ENCODE measurements around the gene SLC25A42. TPM values are rescaled to one million over a fixed set of nuclear protein-coding genes. Genes with fewer than 3 reads are reported as not detected.
A peak's percentile ranks its signal among the peaks of the same experiment; 100 is the strongest.
"Not testable (repeated sequence)": the region's sequence is repeated elsewhere in the genome, so short reads cannot be mapped to it uniquely, and the experiment has no call there.

The SLC25A42 gene, protein sequence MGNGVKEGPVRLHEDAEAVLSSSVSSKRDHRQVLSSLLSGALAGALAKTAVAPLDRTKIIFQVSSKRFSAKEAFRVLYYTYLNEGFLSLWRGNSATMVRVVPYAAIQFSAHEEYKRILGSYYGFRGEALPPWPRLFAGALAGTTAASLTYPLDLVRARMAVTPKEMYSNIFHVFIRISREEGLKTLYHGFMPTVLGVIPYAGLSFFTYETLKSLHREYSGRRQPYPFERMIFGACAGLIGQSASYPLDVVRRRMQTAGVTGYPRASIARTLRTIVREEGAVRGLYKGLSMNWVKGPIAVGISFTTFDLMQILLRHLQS
- 1 to 10 TPM; 6.6 to 7.2 TPM for total RNA-seq
- polyA plus RNA-seq (2013, experiment 1 of 2), result 7.0 TPM
- 7.3 TPM for polyA plus RNA-seq (2013, experiment 2 of 2)
- long read RNA-seq, experiment 1, partial matches to known transcripts, result 0 of 1 reads
- long read RNA-seq, experiment 1, other reads (novel, unspliced or antisense), result 1 of 1 reads
- long read RNA-seq, experiment 2, partial matches to known transcripts, result 6 of 16 reads
- long read RNA-seq, experiment 2, other reads (novel, unspliced or antisense), result 5 of 16 reads
- long read RNA-seq, experiment 3, partial matches to known transcripts, result 6 of 14 reads
- long read RNA-seq, experiment 3, other reads (novel, unspliced or antisense), result 4 of 14 reads
- long read RNA-seq, experiment 4, partial matches to known transcripts, result 0 of 4 reads
- long read RNA-seq, experiment 4, other reads (novel, unspliced or antisense), result 4 of 4 reads

GRCh38 chr19:19063183-19064097 lies at the start of gene SLC25A42:
Gene SLC25A42 (plus strand): TSS chr19:19063994. CDS start chr19:19096125, 32,131 bp downstream.
- Histone ChIP-seq H3K9ac (ENCODE audit: extremely low read depth, low read length, poor library complexity, severe bottlenecking) (peak within 1 kb of the TSS; percentile 32), H3K36me3 (ENCODE audit: control insufficient read depth, insufficient read depth, low read length) (peaks cover 13% of the 10 kb centered on the region), H3K4me1 (ENCODE audit: control insufficient read depth, insufficient read depth, low read length) (no peaks in the 10 kb centered on the region), H3K9me3 (ENCODE audit: control insufficient read depth, low read length) (no peaks in the 10 kb centered on the region), H3K27me3 (ENCODE audit: control insufficient read depth, insufficient read depth, low read length, poor library complexity, severe bottlenecking) (peaks cover 16% of the 10 kb centered on the region), H3K27ac (ENCODE audit: low read depth, low read length) (peak within 1 kb of the TSS; percentile 49), H3K4me3 (ENCODE audit: low read length) (peak within 1 kb of the TSS; percentile 78)
- Mint-ChIP-seq H3K27me3 (ENCODE audit: insufficient read depth) (peaks cover 31% of the 10 kb centered on the region), H3K4me3 (peak within 1 kb of the TSS; percentile 59), H3K27ac (peak within 1 kb of the TSS; percentile 90), H3K9me3 (no peaks in the 10 kb centered on the region), H3K4me1 (peaks cover 19% of the 10 kb centered on the region), H3K36me3 (ENCODE audit: low read depth) (peaks cover 22% of the 10 kb centered on the region)
- peak; percentile 100 for DNase-seq
- 5 to 8% methylated on average over 27 to 77 of the region's 77 CpGs for WGBS, 2 experiments (ENCODE audit: insufficient coverage in 1 of 2, insufficient read length in 1 of 2)
- TF ChIP-seq CTCF (conservative IDR thresholded peaks at IDR 0.05), result no peak

DNA sequence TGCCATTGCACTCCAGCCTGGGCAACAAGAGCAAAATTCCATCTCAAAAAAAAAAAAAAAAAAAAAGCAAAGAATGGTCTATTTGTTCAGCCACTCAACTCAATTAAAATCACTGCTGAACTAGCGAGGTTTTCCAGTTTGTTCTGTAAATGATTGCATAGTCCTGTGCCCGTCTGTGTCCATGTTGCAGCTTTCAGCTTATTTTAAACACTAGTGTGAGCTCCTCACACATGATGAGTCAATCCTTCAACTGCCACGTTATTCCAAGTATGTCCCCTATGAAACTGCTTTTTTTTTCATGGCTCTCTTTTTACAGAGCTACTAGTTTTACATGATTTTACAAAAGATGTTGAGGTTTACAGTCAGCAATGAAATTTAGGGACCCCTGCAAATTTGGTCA lies 42.7 kb upstream of the SLC25A42 start:
- H3K27me3 Mint-ChIP-seq (ENCODE audit: insufficient read depth), result no peaks in the 10 kb centered on the region
- peaks cover 79% of the 10 kb centered on the region for H3K36me3 ChIP-seq (ENCODE audit: control insufficient read depth, insufficient read depth, low read length)
- no peak for TF ChIP-seq CTCF (conservative IDR thresholded peaks at IDR 0.05)
- no peaks in the 10 kb centered on the region for H3K9me3 Mint-ChIP-seq
- WGBS, 2 experiments (ENCODE audit: insufficient coverage in 1 of 2, insufficient read length in 1 of 2), result 92 to 97% methylated on average over 3 of the region's 3 CpGs
- no peaks in the 10 kb centered on the region for H3K9me3 ChIP-seq (ENCODE audit: control insufficient read depth, low read length)
- no peaks in the 10 kb centered on the region for H3K4me1 ChIP-seq (ENCODE audit: control insufficient read depth, insufficient read depth, low read length)
- no peak overlapping the region for H3K9ac ChIP-seq (ENCODE audit: extremely low read depth, low read length, poor library complexity, severe bottlenecking)
- no peak overlapping the region for H3K4me3 Mint-ChIP-seq
- DNase-seq, result no peak
- H3K27me3 ChIP-seq (ENCODE audit: control insufficient read depth, insufficient read depth, low read length, poor library complexity, severe bottlenecking), result no peaks in the 10 kb centered on the region
- no peak overlapping the region for H3K27ac ChIP-seq (ENCODE audit: low read depth, low read length)
- peaks cover 10% of the 10 kb centered on the region for H3K4me1 Mint-ChIP-seq
- H3K36me3 Mint-ChIP-seq (ENCODE audit: low read depth), result peaks cover 70% of the 10 kb centered on the region
- no peak overlapping the region for H3K4me3 ChIP-seq (ENCODE audit: low read length)
- H3K27ac Mint-ChIP-seq, result no peak overlapping the region

GRCh38 chr19:19022380-19022961 lies 41.3 kb upstream of the SLC25A42 start:
- no peak overlapping the region for H3K4me3 ChIP-seq (ENCODE audit: low read length)
- 92 to 100% methylated on average over 2 to 4 of the region's 4 CpGs for WGBS, 2 experiments (ENCODE audit: insufficient coverage in 1 of 2, insufficient read length in 1 of 2)
- no peaks in the 10 kb centered on the region for H3K27me3 ChIP-seq (ENCODE audit: control insufficient read depth, insufficient read depth, low read length, poor library complexity, severe bottlenecking)
- H3K36me3 ChIP-seq (ENCODE audit: control insufficient read depth, insufficient read depth, low read length), result peaks cover 83% of the 10 kb centered on the region
- TF ChIP-seq CTCF (conservative IDR thresholded peaks at IDR 0.05), result no peak
- Mint-ChIP-seq H3K36me3 (ENCODE audit: low read depth) (peaks cover 72% of the 10 kb centered on the region), H3K4me1 (no peaks in the 10 kb centered on the region), H3K9me3 (no peaks in the 10 kb centered on the region), H3K27me3 (ENCODE audit: insufficient read depth) (no peaks in the 10 kb centered on the region), H3K4me3 (no peak overlapping the region), H3K27ac (peak overlapping the region; percentile 14)
- no peaks in the 10 kb centered on the region for H3K4me1 ChIP-seq (ENCODE audit: control insufficient read depth, insufficient read depth, low read length)
- no peak overlapping the region for H3K27ac ChIP-seq (ENCODE audit: low read depth, low read length)
- DNase-seq, result no peak
- no peak overlapping the region for H3K9ac ChIP-seq (ENCODE audit: extremely low read depth, low read length, poor library complexity, severe bottlenecking)
- no peaks in the 10 kb centered on the region for H3K9me3 ChIP-seq (ENCODE audit: control insufficient read depth, low read length)

DNA sequence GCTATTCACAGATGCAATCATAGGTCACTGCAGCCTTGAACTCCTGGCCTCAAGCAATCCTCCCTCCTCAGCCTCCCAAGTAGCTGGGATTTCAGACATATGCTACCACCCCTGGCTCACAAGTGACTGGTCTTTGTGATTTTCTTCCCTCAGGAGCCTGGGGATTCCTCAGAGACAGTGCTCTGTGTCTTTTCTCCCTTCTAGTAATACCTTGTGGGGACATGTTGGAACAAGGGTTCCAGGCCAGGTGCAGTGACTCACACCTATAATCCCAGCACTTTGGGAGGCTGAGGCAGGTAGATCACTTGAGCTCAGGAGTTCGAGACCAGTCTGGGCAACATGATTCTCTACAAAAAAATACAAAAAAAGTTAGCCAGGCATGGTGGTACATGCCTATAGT lies 40.4 kb upstream of the SLC25A42 start:
- not testable (repeated sequence) for H3K27ac ChIP-seq (ENCODE audit: low read depth, low read length)
- H3K36me3 ChIP-seq (ENCODE audit: control insufficient read depth, insufficient read depth, low read length), result peaks cover 83% of the 10 kb centered on the region
- H3K36me3 Mint-ChIP-seq (ENCODE audit: low read depth), result peaks cover 71% of the 10 kb centered on the region

More for the DNA sequence above, 40.4 kb upstream of the SLC25A42 start:
- not testable (repeated sequence) for H3K27me3 Mint-ChIP-seq (ENCODE audit: insufficient read depth); H3K9ac ChIP-seq (ENCODE audit: extremely low read depth, low read length, poor library complexity, severe bottlenecking); H3K4me3 ChIP-seq (ENCODE audit: low read length); DNase-seq; H3K27ac Mint-ChIP-seq; H3K4me1 Mint-ChIP-seq; H3K9me3 Mint-ChIP-seq; H3K4me1 ChIP-seq (ENCODE audit: control insufficient read depth, insufficient read depth, low read length); H3K9me3 ChIP-seq (ENCODE audit: control insufficient read depth, low read length); H3K4me3 Mint-ChIP-seq; H3K27me3 ChIP-seq (ENCODE audit: control insufficient read depth, insufficient read depth, low read length, poor library complexity, severe bottlenecking)
- WGBS, 2 experiments (ENCODE audit: insufficient coverage in 1 of 2, insufficient read length in 1 of 2), result 50 to 100% methylated on average over 1 of the region's 1 CpG
